KMS-11 (cell line): ENCODE measurements around the gene TBCD.

Experiments used
- H2AFZ ChIP-seq: fragments of 200-600 bp; sonication (generic); 2 replicates; pipeline ENCODE4 v1.6.1; 2016; ENCODE audit warnings: antibody characterized with exemption, mixed run types, low read depth
- H3K27ac ChIP-seq: fragments of 200-600 bp; sonication (generic); 2 replicates; pipeline ENCODE4 v1.6.1; 2016; ENCODE audit warnings: mild to moderate bottlenecking, mixed run types
- H3K27me3 ChIP-seq: fragments of 200-600 bp; sonication (generic); 2 replicates; pipeline ENCODE4 v1.6.1; 2017; ENCODE audit warnings: mild to moderate bottlenecking, low read depth, mixed run types, moderate library complexity; ENCODE audit not compliant: insufficient read depth
- H3K36me3 ChIP-seq: fragments of 200-600 bp; sonication (generic); 2 replicates; pipeline ENCODE4 v1.6.1; 2017; ENCODE audit warnings: mild to moderate bottlenecking, mixed run types; ENCODE audit not compliant: insufficient read depth
- H3K4me1 ChIP-seq: fragments of 200-600 bp; sonication (generic); 2 replicates; pipeline ENCODE4 v1.6.1; 2016; ENCODE audit warnings: mild to moderate bottlenecking, low read depth, mixed run types; ENCODE audit not compliant: poor library complexity, severe bottlenecking
- H3K4me2 ChIP-seq: fragments of 200-600 bp; sonication (generic); 2 replicates; pipeline ENCODE4 v1.7.0; 2016; ENCODE audit warnings: mild to moderate bottlenecking, mixed run types
- H3K4me3 ChIP-seq: fragments of 200-600 bp; sonication (generic); IDR thresholded peaks from 2 replicates; pipeline ENCODE4 v1.6.1; 2017; ENCODE audit warnings: low read depth, low read length, mixed read lengths; ENCODE audit not compliant: insufficient read depth
- H3K79me2 ChIP-seq: fragments of 200-600 bp; sonication (generic); 2 replicates; pipeline ENCODE4 v1.6.1; 2016; ENCODE audit warnings: low read depth, mixed run types; ENCODE audit not compliant: insufficient read depth
- H3K9ac ChIP-seq: fragments of 200-600 bp; sonication (generic); 2 replicates; pipeline ENCODE4 v1.6.1; 2016; ENCODE audit warnings: mild to moderate bottlenecking, mixed run types
- H4K20me1 ChIP-seq: fragments of 200-600 bp; sonication (generic); 2 replicates; pipeline ENCODE4 v1.6.1; 2016; ENCODE audit warnings: mild to moderate bottlenecking, mixed run types; ENCODE audit not compliant: insufficient read depth
- CTCF ChIP-seq: fragments of 200-600 bp; sonication (generic); conservative IDR thresholded peaks from 2 replicates; pipeline ENCODE4 v1.6.1; 2017; ENCODE audit warnings: low read depth, mild to moderate bottlenecking, antibody characterized with exemption, low read length, moderate library complexity, mixed read lengths

The TBCD gene

GRCh38 chr17:82893779-82894178, 141.9 kb downstream of the TBCD start:
- Histone ChIP-seq H3K27ac (no peak overlapping the region), H3K4me2 (no peak overlapping the region)

GRCh38 chr17:82894389-82894788, 142.5 kb downstream of the TBCD start:
- H3K79me2 ChIP-seq = no peaks in the 10 kb centered on the region
- no peak for TF ChIP-seq CTCF
- H3K4me1 ChIP-seq = no peaks in the 10 kb centered on the region
- no peak overlapping the region for H2AFZ ChIP-seq
- no peaks in the 10 kb centered on the region for H3K27me3 ChIP-seq
- H3K27ac ChIP-seq = no peak overlapping the region
- H3K9ac ChIP-seq = no peak overlapping the region
- H4K20me1 ChIP-seq = no peaks in the 10 kb centered on the region
- H3K4me2 ChIP-seq = no peak overlapping the region
- H3K4me3 ChIP-seq = no peak overlapping the region
- H3K36me3 ChIP-seq = no peaks in the 10 kb centered on the region

More at GRCh38 chr17:82893779-82894178, 141.9 kb downstream of the TBCD start:
- no peak overlapping the region for H3K4me3 ChIP-seq
- H3K4me1 ChIP-seq = no peaks in the 10 kb centered on the region
- no peaks in the 10 kb centered on the region for H3K36me3 ChIP-seq
- H3K9ac ChIP-seq = no peak overlapping the region
- no peak for TF ChIP-seq CTCF
- H3K79me2 ChIP-seq = no peaks in the 10 kb centered on the region
- H4K20me1 ChIP-seq = no peaks in the 10 kb centered on the region
- H3K27me3 ChIP-seq = no peaks in the 10 kb centered on the region
- no peak overlapping the region for H2AFZ ChIP-seq

- H3K4me1 ChIP-seq = no peaks in the 10 kb centered on the region
- no peak overlapping the region for H3K4me3 ChIP-seq
- no peak overlapping the region for H3K9ac ChIP-seq
- no peak overlapping the region for H3K27ac ChIP-seq
- H3K79me2 ChIP-seq = no peaks in the 10 kb centered on the region
- no peak overlapping the region for H2AFZ ChIP-seq
- H3K4me2 ChIP-seq = no peak overlapping the region
- no peaks in the 10 kb centered on the region for H4K20me1 ChIP-seq
- no peaks in the 10 kb centered on the region for H3K36me3 ChIP-seq
- H3K27me3 ChIP-seq = no peaks in the 10 kb centered on the region
- no peak for TF ChIP-seq CTCF
These were observed 143.2 kb downstream of the TBCD start for GRCh38 chr17:82895087-82895486.

GRCh38 chr17:82896071-82897000, 144.5 kb downstream of the TBCD start:
- H3K4me2 ChIP-seq = no peak overlapping the region
- no peaks in the 10 kb centered on the region for H4K20me1 ChIP-seq
- H3K36me3 ChIP-seq = no peaks in the 10 kb centered on the region
- H2AFZ ChIP-seq = no peak overlapping the region
- no peak overlapping the region for H3K9ac ChIP-seq
- H3K27me3 ChIP-seq = no peaks in the 10 kb centered on the region
- no peaks in the 10 kb centered on the region for H3K79me2 ChIP-seq
- H3K27ac ChIP-seq = no peak overlapping the region
- H3K4me3 ChIP-seq = no peak overlapping the region
- no peaks in the 10 kb centered on the region for H3K4me1 ChIP-seq
- TF ChIP-seq CTCF = no peak
